Measurements from ENCODE around the gene LIN52.

The LIN52 gene

GRCh38 chr14:74195623-74196022, 110.9 kb downstream of the LIN52 start:
- no peak for DNase-seq

DNA sequence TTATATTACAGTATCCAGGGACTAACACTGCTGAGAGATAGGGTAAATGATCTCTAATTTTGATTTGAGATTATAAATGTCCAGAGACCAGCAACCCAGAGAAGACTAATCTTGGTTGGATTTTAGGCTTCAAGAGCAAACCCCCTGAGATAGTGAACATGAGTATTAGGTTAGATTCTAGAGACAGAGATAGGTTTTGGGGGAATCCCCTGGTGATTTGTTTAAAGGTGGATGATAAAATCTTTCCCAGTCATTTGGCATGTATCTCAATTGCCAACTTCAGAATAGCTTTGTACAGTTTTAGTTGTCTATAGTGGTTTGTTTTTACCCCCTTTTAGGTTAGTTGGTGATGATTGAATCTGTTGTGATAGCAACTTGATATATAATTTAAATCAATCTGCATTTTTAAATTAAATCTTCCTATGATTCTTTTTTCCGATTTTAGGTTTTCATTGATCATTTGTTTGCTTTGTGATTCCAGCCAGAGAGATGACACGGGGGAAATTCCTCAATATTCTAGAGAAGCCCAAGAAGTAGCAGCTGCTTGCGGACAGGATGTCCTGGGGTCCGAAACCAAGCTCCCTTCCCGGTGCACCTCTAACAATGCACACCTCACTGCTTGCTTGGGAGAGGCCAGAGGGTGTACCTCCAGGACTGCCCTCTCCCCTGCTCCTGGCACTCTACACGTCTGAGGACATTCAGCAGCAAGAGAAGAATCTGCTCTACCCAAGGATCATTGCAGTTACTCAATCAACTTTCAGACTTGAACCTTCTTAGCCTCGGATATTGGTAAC, 113.9 kb downstream of the LIN52 start:
- DNase-seq = no peak

DNA sequence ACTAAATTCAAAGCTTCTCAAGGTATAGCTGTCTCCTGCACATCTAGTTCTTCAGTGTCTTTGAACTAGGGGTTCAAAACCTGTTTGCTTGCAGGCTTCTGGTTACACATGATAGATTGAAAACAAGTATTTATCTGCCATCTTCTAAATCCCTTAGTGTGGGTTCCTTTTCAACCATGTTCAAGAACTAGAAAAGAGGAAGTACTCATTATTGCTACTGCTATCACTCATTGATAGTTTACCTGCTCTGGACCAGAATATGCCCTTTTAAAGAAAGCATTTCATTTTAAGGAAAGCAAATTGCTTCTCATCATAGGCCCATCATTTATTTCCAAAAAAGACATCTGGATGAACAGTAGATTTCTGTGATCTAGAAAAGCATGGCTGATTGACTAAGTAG, 117.4 kb downstream of the LIN52 start:
- DNase-seq = no peak

DNA sequence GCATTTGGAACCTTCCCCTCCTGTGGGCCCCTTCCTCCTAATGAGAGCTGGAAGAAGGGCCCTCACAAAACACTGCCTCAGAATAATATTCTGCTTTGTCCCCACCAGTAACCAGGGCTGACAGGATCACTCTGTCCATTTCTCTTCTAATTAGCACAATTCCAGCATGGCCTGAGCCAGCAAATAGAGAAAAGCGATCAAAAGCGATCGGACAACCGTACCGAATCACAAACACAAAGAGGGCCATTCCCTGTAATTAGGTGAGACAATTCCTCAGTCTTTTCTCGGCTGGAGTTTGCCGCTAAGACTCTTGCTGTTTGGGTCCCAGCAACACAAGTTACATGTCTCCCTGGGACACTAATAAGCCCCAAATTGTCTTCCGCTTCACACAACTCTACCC, 118.9 kb downstream of the LIN52 start:
- no peak for DNase-seq

DNA sequence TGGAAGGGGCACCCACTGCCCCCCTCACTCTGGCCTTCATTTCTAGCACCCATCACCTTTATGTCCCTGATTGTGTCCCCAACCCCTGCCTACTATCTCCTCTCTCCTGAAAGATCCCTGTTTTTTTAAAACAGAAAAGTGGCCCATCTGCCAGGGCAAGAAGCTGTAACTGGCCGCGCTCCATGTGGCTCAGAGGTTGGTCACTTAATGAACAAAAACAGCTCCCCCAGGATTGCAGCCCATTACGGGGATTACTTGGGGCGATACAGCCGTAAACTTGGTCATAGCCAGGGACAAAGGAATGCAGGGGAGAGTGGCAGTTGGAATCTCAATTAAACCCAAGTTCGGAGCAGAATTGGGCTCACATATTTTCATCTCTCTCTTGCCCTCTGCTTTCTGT, 119.7 kb downstream of the LIN52 start:
- DNase-seq = no peak

GRCh38 chr14:74205882-74206281, 121.1 kb downstream of the LIN52 start:
- DNase-seq = no peak

GRCh38 chr14:74207943-74208342, 123.2 kb downstream of the LIN52 start:
- no peak for DNase-seq

DNA sequence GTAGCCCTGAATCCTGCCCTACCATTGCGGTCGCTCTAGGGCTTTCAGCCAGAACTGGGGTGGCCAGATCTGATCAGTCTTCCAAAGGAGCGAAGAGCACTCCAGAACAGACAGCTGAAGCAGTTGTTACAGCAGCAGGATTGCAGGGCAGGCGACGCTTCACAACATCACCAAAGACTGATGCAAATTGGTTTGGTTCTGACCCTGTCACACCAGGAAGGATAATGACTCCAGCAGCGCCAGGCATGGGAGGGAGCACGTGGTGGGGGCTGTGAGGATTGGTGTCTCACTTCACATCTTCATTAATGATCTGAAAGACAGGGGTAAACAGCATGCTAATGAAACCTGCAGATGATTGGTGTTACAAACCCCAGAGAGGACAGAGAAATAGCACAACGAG, 123.9 kb downstream of the LIN52 start:
- DNase-seq = no peak

GRCh38 chr14:74211945-74212580, 127.3 kb downstream of the LIN52 start:
- no peak for DNase-seq

GRCh38 chr14:74213907-74214803, 129.4 kb downstream of the LIN52 start:
- no peak for DNase-seq

DNA sequence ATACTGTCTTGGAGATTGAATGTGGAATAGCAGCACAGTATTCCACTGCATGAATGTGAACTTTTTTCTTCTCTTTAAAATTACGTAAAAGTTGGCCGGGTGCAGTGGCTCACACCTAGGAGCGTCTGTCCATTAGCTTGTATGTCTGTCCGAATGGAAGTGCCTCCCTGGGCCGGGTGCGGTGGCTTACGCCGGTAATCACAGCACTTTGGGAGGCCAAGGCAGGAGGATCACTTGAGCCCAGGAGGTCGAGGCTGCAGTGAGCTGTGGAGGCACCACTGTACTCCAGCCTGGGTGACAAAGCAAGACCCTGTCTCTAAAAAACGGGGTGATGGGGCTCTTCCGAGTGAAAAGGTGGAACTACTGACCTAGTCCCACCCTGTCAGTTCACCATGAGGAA, 131.9 kb downstream of the LIN52 start:
- DNase-seq = no peak

DNA sequence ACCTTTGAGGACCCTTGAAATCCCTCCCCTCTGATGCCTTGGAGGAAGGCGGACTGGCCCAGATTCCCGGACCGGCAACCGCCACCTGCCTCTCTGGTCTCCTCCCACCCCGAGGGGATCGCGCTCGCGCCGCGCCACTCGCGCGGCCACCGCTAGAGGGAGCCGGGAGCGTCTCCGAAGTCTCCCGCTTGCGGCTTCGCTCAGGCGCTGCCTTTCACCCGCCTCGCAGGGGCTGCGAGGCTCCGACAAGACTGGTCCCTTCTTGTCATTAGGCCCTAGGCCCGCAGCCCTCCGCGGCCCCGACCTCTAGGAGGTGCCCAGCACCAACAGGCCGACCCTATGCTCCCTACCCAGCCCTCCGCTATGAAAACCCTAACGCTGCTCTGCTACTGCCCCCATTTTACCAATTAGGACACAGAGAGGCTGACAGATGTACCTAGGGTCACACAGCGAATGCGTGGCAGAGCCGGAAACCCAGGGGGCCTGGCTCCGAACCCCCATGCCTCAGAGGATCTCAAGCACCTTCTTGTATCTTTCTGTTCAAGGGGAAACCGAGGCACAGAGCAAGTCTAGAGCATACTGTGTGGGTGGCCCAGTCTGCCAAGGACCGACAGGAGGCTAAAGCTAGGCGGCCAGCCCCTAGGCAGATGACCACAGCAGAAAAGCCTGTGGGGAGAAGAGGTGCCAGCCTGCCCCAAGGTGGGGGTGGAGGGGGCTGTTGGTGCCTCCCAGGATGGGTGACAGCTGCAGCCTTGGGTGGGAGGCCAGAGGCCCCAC, 133.1 kb downstream of the LIN52 start:
- no peak for DNase-seq

DNA sequence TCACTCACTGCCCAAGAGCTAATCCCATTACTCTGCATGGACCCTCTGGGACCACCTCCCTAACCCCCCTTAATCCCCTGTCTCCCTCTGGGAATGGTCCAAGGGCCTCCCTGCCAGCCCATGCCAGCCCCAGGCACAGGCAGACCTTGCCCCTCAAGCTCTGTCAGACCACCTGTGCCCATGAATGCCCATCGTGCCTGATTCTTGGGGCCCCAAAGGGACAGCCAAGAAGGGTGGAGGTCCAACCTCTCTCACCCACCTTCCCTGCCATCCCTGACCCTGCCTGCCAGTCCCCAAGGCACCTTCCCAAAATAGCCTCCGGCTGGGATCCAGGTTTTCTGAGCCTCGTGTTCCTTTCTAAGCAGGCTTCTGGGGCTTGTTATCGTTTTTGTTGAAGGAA, 133.7 kb downstream of the LIN52 start:
- no peak for DNase-seq

DNA sequence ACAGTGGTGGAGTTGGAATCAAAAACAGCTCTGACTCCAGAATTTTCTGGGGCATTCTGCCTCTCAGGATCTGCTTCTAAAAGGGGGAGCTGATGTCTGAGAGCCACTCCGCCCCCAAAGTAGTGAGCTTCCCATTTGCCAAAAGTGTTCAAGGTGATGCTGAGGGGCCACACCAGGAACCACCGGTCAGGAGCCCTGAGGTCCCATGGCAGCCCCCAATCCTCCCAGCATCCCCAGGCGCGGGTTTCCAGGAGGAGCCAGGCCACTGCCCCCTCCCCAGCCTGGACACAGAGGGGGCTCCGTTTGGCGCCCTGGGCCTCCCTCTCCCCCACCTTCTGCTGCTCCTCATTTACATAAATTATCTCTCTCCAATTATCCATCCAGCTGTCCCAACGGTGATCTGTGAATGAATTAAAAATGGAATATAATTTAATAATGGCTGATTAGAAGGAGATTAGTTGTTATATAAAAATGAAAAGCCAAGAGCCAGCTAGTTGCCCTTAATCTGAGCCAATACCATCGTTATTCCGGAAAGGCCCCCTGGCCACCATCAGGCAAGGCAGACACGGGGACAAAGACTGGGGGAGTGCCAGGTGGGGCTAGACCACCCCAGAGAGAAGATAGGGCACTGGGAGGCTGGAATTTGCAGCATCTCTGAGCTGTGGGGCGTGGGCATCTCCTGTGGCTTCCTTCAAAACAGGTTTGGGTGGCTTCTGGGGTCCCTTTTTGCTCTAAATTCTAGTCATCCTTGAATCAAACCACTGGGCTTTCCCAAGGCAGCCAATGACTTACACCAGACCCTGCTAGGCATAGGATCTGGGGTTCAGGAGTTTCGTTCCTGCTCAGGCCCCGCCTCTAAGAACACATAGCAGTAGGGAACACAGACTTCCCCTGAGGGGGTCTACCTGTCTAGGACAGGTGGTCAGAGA, 134.8 kb downstream of the LIN52 start:
- DNase-seq = no peak

GRCh38 chr14:74220991-74221390, 136.2 kb downstream of the LIN52 start:
- DNase-seq = no peak

GRCh38 chr14:74221741-74222140, 137.0 kb downstream of the LIN52 start:
- DNase-seq = no peak

DNA sequence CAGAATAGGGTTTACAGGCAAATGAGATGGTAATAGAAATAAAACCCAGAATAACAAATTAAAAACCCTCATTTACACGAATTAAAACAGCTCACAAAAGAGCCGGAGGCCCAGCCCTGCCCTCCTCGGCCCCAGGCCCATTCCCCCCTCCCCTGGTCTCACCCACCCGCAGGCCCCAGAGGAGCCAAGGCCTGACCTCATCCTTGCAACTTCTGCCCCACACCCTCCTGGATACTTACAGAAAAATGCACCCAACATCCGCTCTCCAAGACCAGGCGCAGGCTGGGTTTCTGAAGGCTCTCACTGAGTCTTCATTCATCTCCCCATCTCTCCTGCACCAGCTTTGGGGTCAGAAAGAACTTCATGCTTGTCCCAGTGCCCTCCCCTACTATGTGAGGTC, 138.3 kb downstream of the LIN52 start:
- no peak for DNase-seq

- no peak for DNase-seq
Measured at GRCh38 chr14:74231784-74232183, 147.0 kb downstream of the LIN52 start.

- no peak for DNase-seq
Measured at GRCh38 chr14:74235017-74235416, 150.3 kb downstream of the LIN52 start.

- no peak for DNase-seq
Measured at GRCh38 chr14:74237441-74237840, 152.7 kb downstream of the LIN52 start.

GRCh38 chr14:74238974-74239847, 154.5 kb downstream of the LIN52 start, which contains the start of gene VSX2:
Gene VSX2, plus strand, starts transcription at chr14:74239449. Its CDS starts 113 bp downstream, at chr14:74239562.
- DNase-seq = no peak
